ENCODE results near the gene NEDD9. TPM values are rescaled to one million over a fixed set of nuclear protein-coding genes. Genes with fewer than 3 reads are reported as not detected.

The NEDD9 gene
- total and polyA plus RNA-seq, 2 donors (not counting 1 experiment from before 2014, with no cell fraction given): 33.7 to 35.2 TPM

GRCh38 chr6:11229655-11230046, 2.8 kb downstream of the NEDD9 start:
- H3K79me2 ChIP-seq (ENCODE audit: control insufficient read depth, insufficient read depth, low read length): peaks cover 71% of the 10 kb centered on the region
- no peaks in the 10 kb centered on the region for H3K36me3 ChIP-seq (ENCODE audit: control insufficient read depth, insufficient read depth, low read length)
- DNase-seq (ENCODE audit: low read depth in 2 of 2): peak in 1 of 2 donors; percentile 63
- peak overlapping the region; percentile 4 to 94 (median 86) for H3K4me3 ChIP-seq (replicated peaks in 1 of 4; ENCODE audit: control extremely low read depth in 1 of 4, insufficient read depth in 1 of 4, low read depth in 3 of 4, low read length in 4 of 4)
- peak overlapping the region; percentile 83 for H3K4me2 ChIP-seq (ENCODE audit: extremely low read depth, insufficient read depth, low read length)
- peak overlapping the region; percentile 30 for H3K9ac ChIP-seq (ENCODE audit: insufficient read depth, low read length)
- H3K9me3 ChIP-seq (ENCODE audit: control insufficient read depth, insufficient read depth, low read depth, low read length): no peaks in the 10 kb centered on the region
- H2AFZ ChIP-seq (ENCODE audit: low read length): no peak overlapping the region
- H3K27ac ChIP-seq (ENCODE audit: insufficient read depth, low read length): peak overlapping the region; percentile 90
- H4K20me1 ChIP-seq (ENCODE audit: control insufficient read depth, extremely low read depth, insufficient read depth, low read length): no peaks in the 10 kb centered on the region
- TF ChIP-seq EZH2 (IDR thresholded peaks at IDR 0.05; ENCODE audit: low read length, missing control alignments): no peak
- TF ChIP-seq CTCF (conservative IDR thresholded peaks at IDR 0.05 in 1 of 2, IDR thresholded peaks at IDR 0.05 in 1 of 2; ENCODE audit: low read depth in 1 of 2, low read length in 2 of 2): no peak
- no peaks in the 10 kb centered on the region for H3K27me3 ChIP-seq (ENCODE audit: control insufficient read depth, insufficient read depth, low read length)
- no peaks in the 10 kb centered on the region for H3K4me1 ChIP-seq (ENCODE audit: control insufficient read depth, extremely low read depth, insufficient read depth, low read length)

- Histone ChIP-seq H3K4me2 (ENCODE audit: extremely low read depth, insufficient read depth, low read length) (peak overlapping the region; percentile 83), H3K27ac (ENCODE audit: insufficient read depth, low read length) (peak overlapping the region; percentile 90)
- no peak for TF ChIP-seq CTCF (conservative IDR thresholded peaks at IDR 0.05 in 1 of 2, IDR thresholded peaks at IDR 0.05 in 1 of 2; ENCODE audit: low read depth in 1 of 2, low read length in 2 of 2)
- no peak for TF ChIP-seq EZH2 (IDR thresholded peaks at IDR 0.05; ENCODE audit: low read length, missing control alignments)
Observed at GRCh38 chr6:11228935-11229654, 3.4 kb downstream of the NEDD9 start.

GRCh38 chr6:11227698-11228097, 4.8 kb downstream of the NEDD9 start:
- Histone ChIP-seq H3K36me3 (ENCODE audit: control insufficient read depth, insufficient read depth, low read length) (no peaks in the 10 kb centered on the region), H3K27me3 (ENCODE audit: control insufficient read depth, insufficient read depth, low read length) (no peaks in the 10 kb centered on the region), H3K79me2 (ENCODE audit: control insufficient read depth, insufficient read depth, low read length) (peaks cover 90% of the 10 kb centered on the region), H3K4me1 (ENCODE audit: control insufficient read depth, extremely low read depth, insufficient read depth, low read length) (peaks cover 2% of the 10 kb centered on the region), H3K4me3 (replicated peaks in 1 of 4; ENCODE audit: control extremely low read depth in 1 of 4, insufficient read depth in 1 of 4, low read depth in 3 of 4, low read length in 4 of 4) (no peak overlapping the region), H2AFZ (ENCODE audit: low read length) (no peak overlapping the region), H3K9me3 (ENCODE audit: control insufficient read depth, insufficient read depth, low read depth, low read length) (no peaks in the 10 kb centered on the region), H4K20me1 (ENCODE audit: control insufficient read depth, extremely low read depth, insufficient read depth, low read length) (no peaks in the 10 kb centered on the region), H3K27ac (ENCODE audit: insufficient read depth, low read length) (no peak overlapping the region), H3K4me2 (ENCODE audit: extremely low read depth, insufficient read depth, low read length) (no peak overlapping the region), H3K9ac (ENCODE audit: insufficient read depth, low read length) (no peak overlapping the region)
- TF ChIP-seq CTCF (conservative IDR thresholded peaks at IDR 0.05 in 1 of 2, IDR thresholded peaks at IDR 0.05 in 1 of 2; ENCODE audit: low read depth in 1 of 2, low read length in 2 of 2): no peak
- no peak for TF ChIP-seq EZH2 (IDR thresholded peaks at IDR 0.05; ENCODE audit: low read length, missing control alignments)
- DNase-seq (ENCODE audit: low read depth in 2 of 2): no peak

More at GRCh38 chr6:11228935-11229654, 3.4 kb downstream of the NEDD9 start:
- Histone ChIP-seq H3K4me3 (replicated peaks in 1 of 4; ENCODE audit: control extremely low read depth in 1 of 4, insufficient read depth in 1 of 4, low read depth in 3 of 4, low read length in 4 of 4) (peak overlapping the region in 3 of 4 experiments; percentile 85 to 94 (median 88)), H3K9ac (ENCODE audit: insufficient read depth, low read length) (peak overlapping the region; percentile 30), H3K4me1 (ENCODE audit: control insufficient read depth, extremely low read depth, insufficient read depth, low read length) (peaks cover 2% of the 10 kb centered on the region), H3K36me3 (ENCODE audit: control insufficient read depth, insufficient read depth, low read length) (no peaks in the 10 kb centered on the region), H4K20me1 (ENCODE audit: control insufficient read depth, extremely low read depth, insufficient read depth, low read length) (no peaks in the 10 kb centered on the region), H3K79me2 (ENCODE audit: control insufficient read depth, insufficient read depth, low read length) (peaks cover 77% of the 10 kb centered on the region), H3K27me3 (ENCODE audit: control insufficient read depth, insufficient read depth, low read length) (no peaks in the 10 kb centered on the region), H2AFZ (ENCODE audit: low read length) (no peak overlapping the region), H3K9me3 (ENCODE audit: control insufficient read depth, insufficient read depth, low read depth, low read length) (no peaks in the 10 kb centered on the region)
- DNase-seq (ENCODE audit: low read depth in 2 of 2): peak in 1 of 2 donors; percentile 45

Measured in fibroblast of lung (primary cell).